Osteoblast (primary cell): ENCODE measurements around the gene LAMB4. TPM values are rescaled to one million over a fixed set of nuclear protein-coding genes. Genes with fewer than 3 reads are reported as not detected.

Experiments used
- DNase-seq: peaks from one replicate; pipeline ENCODE4 v3.0.0; 2011; ENCODE audit warnings: low spot score, mixed read lengths; ENCODE audit not compliant: insufficient read length; ENCODE audit errors: missing footprints
- H2AFZ ChIP-seq: 2 replicates; pipeline ENCODE4 v1.6.0; 2011; ENCODE audit warnings: mild to moderate bottlenecking, low read length
- H3K27ac ChIP-seq: 2 replicates; pipeline ENCODE4 v1.5.1; 2011; ENCODE audit warnings: mild to moderate bottlenecking, low read depth, low read length, moderate library complexity
- H3K27me3 ChIP-seq: 2 replicates; pipeline ENCODE4 v1.6.0; 2012; ENCODE audit warnings: mild to moderate bottlenecking, control low read depth, inconsistent platforms, low read length, moderate library complexity; ENCODE audit not compliant: insufficient read depth
- H3K36me3 ChIP-seq: 2 replicates; pipeline ENCODE4 v1.5.1; 2011; ENCODE audit warnings: mild to moderate bottlenecking, low read length, control low read depth, moderate library complexity; ENCODE audit not compliant: insufficient read depth
- H3K4me1 ChIP-seq: 2 replicates; pipeline ENCODE4 v1.5.1; 2011; ENCODE audit warnings: mild to moderate bottlenecking, low read length, control low read depth, moderate library complexity; ENCODE audit not compliant: insufficient read depth
- H3K4me2 ChIP-seq: 2 replicates; pipeline ENCODE4 v1.6.0; 2011; ENCODE audit warnings: mild to moderate bottlenecking, low read length; ENCODE audit not compliant: insufficient read depth
- H3K4me3 ChIP-seq: fragments of 200-600 bp; sonication (generic); 3 replicates; pipeline ENCODE4 v1.5.1; 2012; ENCODE audit warnings: mild to moderate bottlenecking, low read length, inconsistent platforms; ENCODE audit not compliant: insufficient read depth
- H3K79me2 ChIP-seq: 2 replicates; pipeline ENCODE4 v1.6.0; 2012; ENCODE audit warnings: mild to moderate bottlenecking, low read length, control low read depth, inconsistent platforms; ENCODE audit not compliant: insufficient read depth
- H3K9me3 ChIP-seq: 2 replicates; pipeline ENCODE4 v1.5.1; 2011; ENCODE audit warnings: low read depth, low read length, control low read depth
- H4K20me1 ChIP-seq: 2 replicates; pipeline ENCODE4 v1.6.0; 2012; ENCODE audit warnings: mild to moderate bottlenecking, low read length, control low read depth; ENCODE audit not compliant: insufficient read depth
- CTCF ChIP-seq: IDR thresholded peaks from 2 replicates; pipeline ENCODE4 v1.5.1; 2011; ENCODE audit warnings: mild to moderate bottlenecking, low read depth, low read length, moderate library complexity; ENCODE audit errors: extremely low read depth
- total RNA-seq: library from RNA; depleted of rRNA; stranded (reverse); fragments of >200 nt; gene quantifications from 2 replicates; pipeline ENCODE4 v1.2.3, GENCODE V29; 2012

LAMB4 gene
- total RNA-seq, 1 donor = 0.36 TPM

GRCh38 chr7:108086962-108087361 lies 43.2 kb downstream of the LAMB4 start:
- no peak for DNase-seq
- Histone ChIP-seq H3K79me2 (no peaks in the 10 kb centered on the region), H3K4me1 (no peaks in the 10 kb centered on the region), H3K4me2 (no peak overlapping the region), H3K27ac (no peak overlapping the region), H3K36me3 (no peaks in the 10 kb centered on the region), H3K4me3 (no peak overlapping the region), H3K27me3 (no peaks in the 10 kb centered on the region), H3K9me3 (no peaks in the 10 kb centered on the region), H4K20me1 (no peaks in the 10 kb centered on the region), H2AFZ (no peak overlapping the region)
- TF ChIP-seq CTCF = no peak

GRCh38 chr7:108086546-108086945 lies 43.6 kb downstream of the LAMB4 start:
- no peak for TF ChIP-seq CTCF
- no peaks in the 10 kb centered on the region for H3K79me2 ChIP-seq
- no peaks in the 10 kb centered on the region for H3K27me3 ChIP-seq
- DNase-seq = no peak
- H2AFZ ChIP-seq = no peak overlapping the region
- no peak overlapping the region for H3K27ac ChIP-seq
- no peaks in the 10 kb centered on the region for H3K4me1 ChIP-seq
- no peaks in the 10 kb centered on the region for H3K36me3 ChIP-seq
- H3K4me2 ChIP-seq = no peak overlapping the region
- no peak overlapping the region for H3K4me3 ChIP-seq
- H3K9me3 ChIP-seq = no peaks in the 10 kb centered on the region
- no peaks in the 10 kb centered on the region for H4K20me1 ChIP-seq

- Histone ChIP-seq H3K27ac (no peak overlapping the region), H4K20me1 (no peaks in the 10 kb centered on the region), H3K4me1 (peaks cover 16% of the 10 kb centered on the region)
Observed at GRCh38 chr7:108083980-108084379, 46.2 kb downstream of the LAMB4 start.

More at GRCh38 chr7:108083980-108084379, 46.2 kb downstream of the LAMB4 start:
- no peak for TF ChIP-seq CTCF
- Histone ChIP-seq H3K36me3 (no peaks in the 10 kb centered on the region), H3K9me3 (no peaks in the 10 kb centered on the region), H2AFZ (no peak overlapping the region), H3K27me3 (no peaks in the 10 kb centered on the region), H3K4me2 (no peak overlapping the region), H3K79me2 (no peaks in the 10 kb centered on the region), H3K4me3 (no peak overlapping the region)
- no peak for DNase-seq
